Measurements from ENCODE around the gene RAB44. TPM values are rescaled to one million over a fixed set of nuclear protein-coding genes. Genes with fewer than 3 reads are reported as not detected.

RAB44 gene
- total RNA-seq, 5 donors from 2014 or later (not counting 1 experiment from before 2014, with no cell fraction given): 0.06 to 0.35 (median 0.09) TPM; not detected in 1

DNA sequence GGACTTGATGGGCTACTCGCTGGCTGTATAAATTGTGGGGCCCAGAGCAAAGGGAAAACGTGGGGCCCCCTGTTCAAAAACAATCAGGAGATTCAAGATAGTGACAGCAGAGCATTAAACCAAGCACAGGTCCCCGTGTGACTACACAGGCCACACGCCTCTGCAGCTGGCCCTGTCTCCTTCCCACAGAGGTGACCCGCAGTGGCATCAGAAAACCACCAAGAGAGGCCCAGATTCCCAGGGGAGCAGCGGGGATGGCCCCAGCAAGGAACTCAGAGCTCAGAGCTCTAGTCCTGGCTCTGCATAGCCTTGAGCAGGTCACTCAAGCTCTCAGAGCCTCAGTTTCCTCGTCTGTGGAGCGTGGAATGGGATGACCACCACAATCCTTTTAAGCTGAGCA, 84.0 kb downstream of the RAB44 start:
- ChIA-PET POLR2A (no interaction called here), CTCF (interaction anchor here (0.6 to 1.8 kb wide), 3 partner anchors 16 to 105 kb away, joined by 3 to 24 read pairs (median 6); no protein-coding TSS in a partner anchor)
- Histone ChIP-seq H3K4me1 (ENCODE audit: control insufficient read depth in 1 of 2, extremely low read depth in 1 of 2, insufficient read depth in 2 of 2, low read length in 2 of 2) (peaks cover 0 to 8% of the 10 kb centered on the region in 2 experiments), H3K27me3 (replicated peaks in 1 of 2; ENCODE audit: control insufficient read depth in 2 of 2, extremely low read depth in 1 of 2, insufficient read depth in 2 of 2, low read length in 1 of 2) (peaks cover 0 to 5% of the 10 kb centered on the region in 2 experiments), H3K27ac (ENCODE audit: low read length) (no peak overlapping the region), H3K4me3 (ENCODE audit: control insufficient read depth in 1 of 2, extremely low read depth in 1 of 2, low read length in 1 of 2) (no peak overlapping the region), H3K36me3 (ENCODE audit: control insufficient read depth in 2 of 2, extremely low read depth in 1 of 2, insufficient read depth in 1 of 2, low read length in 1 of 2) (no peaks in the 10 kb centered on the region), H3K9me3 (no peaks in the 10 kb centered on the region)
- WGBS (ENCODE audit: insufficient coverage): 76% methylated on average over 8 of the region's 8 CpGs
- Mint-ChIP-seq H3K36me3 (no peaks in the 10 kb centered on the region), H3K9me3 (no peaks in the 10 kb centered on the region), H3K4me1 (peaks cover 0 to 10% (median 6%) of the 10 kb centered on the region in 3 donors), H3K27ac (no peak overlapping the region), H3K4me3 (no peak overlapping the region), H3K27me3 (no peaks in the 10 kb centered on the region)
- DNase-seq (no peak), ATAC-seq (replicated peaks in 1 of 4) (no peak)

Other genes with a start within 250 kb of the RAB44 start
- gene STK38, start 150.3 kb upstream of the RAB44 start, total RNA-seq: 100 to 1,000 TPM in 4 of 5 donors, 10 to 100 TPM in 1; 90.3 to 164 (median 152) TPM
- gene SRSF3, start 103.5 kb upstream of the RAB44 start, total RNA-seq: 100 to 1,000 TPM; 322 to 546 (median 332) TPM
- 10 to 100 TPM in 4 of 5 donors, 1 to 10 TPM in 1; 9.6 to 88.9 (median 11.8) TPM for gene CDKN1A, start 19.1 kb upstream of the RAB44 start, total RNA-seq
- 1 to 10 TPM in 3 of 5 donors, under 1 TPM in 2; 0.73 to 1.8 (median 1.1) TPM for gene CPNE5, start 141.6 kb downstream of the RAB44 start, total RNA-seq
- 10 to 100 TPM in 3 of 5 donors, 1 to 10 TPM in 2; 5.0 to 14.4 (median 10.6) TPM for gene PPIL1, start 177.0 kb downstream of the RAB44 start, total RNA-seq
- gene C6orf89, start 188.1 kb downstream of the RAB44 start, total RNA-seq: 10 to 100 TPM; 32.6 to 57.9 (median 46.1) TPM